Ishikawa (cell line): ENCODE data around the gene CHPF.
A peak's percentile ranks its signal among the peaks of the same experiment; 100 is the strongest.

Experiments
- CEBPB ChIP-seq: IDR thresholded peaks from 2 replicates; pipeline ENCODE4 v1.6.1; 2012
- CREB1 ChIP-seq: IDR thresholded peaks from 2 replicates; pipeline ENCODE4 v1.6.1; 2012; ENCODE audit warnings: low read depth
- EGR1 ChIP-seq: IDR thresholded peaks from 2 replicates; pipeline ENCODE4 v1.6.1; 2012
- EP300 ChIP-seq: IDR thresholded peaks from 2 replicates; pipeline ENCODE4 v1.6.1; 2012; ENCODE audit warnings: borderline replicate concordance
- FOXM1 ChIP-seq: IDR thresholded peaks from 2 replicates; pipeline ENCODE4 v1.6.1; 2012; ENCODE audit warnings: low read depth, borderline replicate concordance
- MAX ChIP-seq: IDR thresholded peaks from 2 replicates; pipeline ENCODE4 v1.6.1; 2012
- NFIC ChIP-seq: IDR thresholded peaks from 2 replicates; pipeline ENCODE4 v1.6.1; 2012
- RAD21 ChIP-seq: IDR thresholded peaks from 2 replicates; pipeline ENCODE4 v1.6.1; 2012; ENCODE audit warnings: low read depth
- REST ChIP-seq: IDR thresholded peaks from 2 replicates; pipeline ENCODE4 v1.6.1; 2012; ENCODE audit warnings: low read depth, mild to moderate bottlenecking
- TAF1 ChIP-seq: IDR thresholded peaks from 2 replicates; pipeline ENCODE4 v1.6.1; 2012; ENCODE audit warnings: low read depth, mild to moderate bottlenecking
- TCF12 ChIP-seq: IDR thresholded peaks from 2 replicates; pipeline ENCODE4 v1.6.1; 2012; ENCODE audit warnings: low read depth
- TEAD4 ChIP-seq: IDR thresholded peaks from 2 replicates; pipeline ENCODE4 v1.6.1; 2012
- YY1 ChIP-seq: IDR thresholded peaks from 2 replicates; pipeline ENCODE4 v1.6.1; 2012; ENCODE audit warnings: low read depth
- ZBTB7A ChIP-seq: IDR thresholded peaks from 2 replicates; pipeline ENCODE4 v1.6.1; 2012; ENCODE audit warnings: low read depth
- TF ChIP-seq, protein P1 (sequence below): IDR thresholded peaks from 2 replicates; pipeline ENCODE4 v1.6.1; 2012

The CHPF gene

DNA sequence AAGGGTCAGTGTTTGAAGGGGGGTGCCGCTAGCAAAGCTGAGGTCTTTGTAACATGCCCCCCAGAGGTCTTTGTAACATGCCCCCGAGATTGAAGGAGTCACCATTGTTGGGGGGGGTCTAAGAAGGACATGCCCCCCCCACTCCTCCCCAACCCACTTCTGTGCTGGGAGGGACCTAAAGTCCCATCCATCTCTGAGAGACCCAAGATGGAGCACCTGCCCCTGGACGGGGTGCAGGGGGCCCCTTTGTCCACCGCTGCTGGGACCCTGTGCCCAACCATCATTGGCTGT lies 35.2 kb downstream of the CHPF start:
- TF ChIP-seq FOXM1 = no peak
- TF ChIP-seq, protein P1, sequence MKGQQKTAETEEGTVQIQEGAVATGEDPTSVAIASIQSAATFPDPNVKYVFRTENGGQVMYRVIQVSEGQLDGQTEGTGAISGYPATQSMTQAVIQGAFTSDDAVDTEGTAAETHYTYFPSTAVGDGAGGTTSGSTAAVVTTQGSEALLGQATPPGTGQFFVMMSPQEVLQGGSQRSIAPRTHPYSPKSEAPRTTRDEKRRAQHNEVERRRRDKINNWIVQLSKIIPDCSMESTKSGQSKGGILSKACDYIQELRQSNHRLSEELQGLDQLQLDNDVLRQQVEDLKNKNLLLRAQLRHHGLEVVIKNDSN = no peak
- no peak for TF ChIP-seq TCF12
- no peak for TF ChIP-seq EGR1
- TF ChIP-seq ZBTB7A = no peak
- no peak for TF ChIP-seq TAF1
- no peak for TF ChIP-seq TEAD4
- no peak for TF ChIP-seq EP300
- no peak for TF ChIP-seq MAX
- no peak for TF ChIP-seq NFIC
- no peak for TF ChIP-seq REST
- TF ChIP-seq RAD21 = no peak
- TF ChIP-seq YY1 = no peak
- TF ChIP-seq CREB1 = no peak

DNA sequence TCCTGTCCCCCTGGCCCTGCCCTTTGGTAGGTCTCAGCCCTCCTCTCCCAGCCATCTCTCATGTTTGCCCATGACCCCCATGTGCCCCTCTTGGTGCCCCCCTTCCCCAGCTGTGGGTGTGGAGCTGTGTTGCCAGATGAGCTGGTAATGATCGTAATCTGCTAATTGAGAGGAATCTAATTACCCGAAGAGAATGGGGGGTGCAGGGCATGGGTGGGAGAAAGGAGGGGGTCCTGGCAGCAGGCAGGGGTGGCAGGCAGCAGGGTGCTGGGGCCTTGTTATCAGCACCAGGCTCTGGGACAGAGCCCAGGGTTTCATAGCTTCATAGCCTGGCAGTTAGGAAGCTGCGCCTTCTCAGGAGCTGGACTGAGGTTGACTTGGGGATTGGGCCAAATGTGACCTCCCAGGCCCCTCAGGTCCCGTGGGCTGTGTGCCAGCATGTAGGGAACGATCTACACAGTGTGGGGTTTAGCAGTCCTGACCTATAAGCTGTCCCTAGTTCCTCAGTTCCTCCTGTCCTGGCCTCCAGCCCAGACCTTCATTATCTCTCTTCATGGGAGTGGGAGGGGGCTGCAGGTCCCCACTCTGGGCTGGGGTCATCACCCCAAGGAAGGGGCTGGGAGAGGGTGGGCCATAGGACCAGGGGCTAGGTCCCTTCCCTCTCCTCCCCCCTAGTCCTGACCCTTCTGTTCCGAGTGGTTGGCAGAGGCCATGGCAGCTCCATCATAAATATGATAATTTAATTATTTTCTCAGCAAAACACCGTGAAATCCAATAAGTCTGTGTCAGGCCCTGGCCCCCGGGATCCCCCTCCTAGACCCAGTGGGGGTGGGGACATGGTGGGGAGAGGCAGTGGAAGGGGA lies 35.8 kb downstream of the CHPF start:
- peak; percentile 62 for TF ChIP-seq REST
- TF ChIP-seq FOXM1 = no peak

DNA sequence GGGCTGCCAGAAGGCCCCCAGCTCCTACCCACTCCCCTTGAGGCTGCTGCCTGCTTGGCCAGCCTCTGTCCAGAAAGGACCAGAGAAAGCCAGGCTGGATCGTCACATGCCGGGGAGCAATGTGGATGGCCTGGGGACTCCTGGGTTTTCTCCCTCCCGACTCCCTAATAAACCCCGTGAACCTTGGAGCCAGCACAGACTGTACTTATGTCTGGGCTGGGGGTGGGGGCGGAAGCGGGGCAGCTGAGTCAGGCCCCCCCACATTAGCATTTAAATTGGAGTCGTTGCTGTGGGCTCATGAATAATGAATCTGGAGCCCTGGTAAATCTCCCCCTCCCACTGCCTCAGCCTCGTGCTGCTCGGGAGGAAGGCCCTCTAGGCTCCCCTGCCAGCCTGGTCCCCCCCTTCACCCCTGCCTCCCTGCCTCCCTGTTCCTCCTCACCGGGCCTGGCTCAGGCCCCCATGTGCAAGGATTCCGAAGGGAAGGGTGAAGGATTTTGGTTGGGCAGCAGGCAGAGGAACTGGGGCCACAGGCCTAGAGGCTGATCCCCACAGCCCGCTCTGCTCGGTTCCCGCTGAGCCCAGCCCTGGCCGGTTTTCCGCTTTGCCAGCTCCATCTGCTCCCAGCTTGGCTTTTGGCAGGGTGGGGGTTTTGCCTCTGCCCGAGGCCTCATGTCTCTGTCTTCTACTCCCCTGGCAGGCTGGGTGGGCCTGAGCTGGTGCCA lies 36.6 kb downstream of the CHPF start:
- TF ChIP-seq YY1 (no peak), CEBPB (no peak), TEAD4 (no peak), TAF1 (no peak), CREB1 (no peak), RAD21 (no peak), REST (no peak), NFIC (no peak), ZBTB7A (no peak), TCF12 (no peak), MAX (no peak), EGR1 (no peak), FOXM1 (no peak), EP300 (no peak)
- TF ChIP-seq, protein P1 = no peak

- TF ChIP-seq REST (no peak), CEBPB (no peak), TEAD4 (no peak), RAD21 (no peak)
- TF ChIP-seq, protein P1 = no peak
Measured at GRCh38 chr2:219506153-219506801, 37.3 kb downstream of the CHPF start.
